ENCODE measurements around the gene ZNF593OS. TPM values are rescaled to one million over a fixed set of nuclear protein-coding genes. Genes with fewer than 3 reads are reported as not detected.

The ZNF593OS gene
- total and polyA plus RNA-seq, 2 of the 8 experiments (the other 6 are each of a cell fraction or from before 2014, with no cell fraction given) = not detected

DNA sequence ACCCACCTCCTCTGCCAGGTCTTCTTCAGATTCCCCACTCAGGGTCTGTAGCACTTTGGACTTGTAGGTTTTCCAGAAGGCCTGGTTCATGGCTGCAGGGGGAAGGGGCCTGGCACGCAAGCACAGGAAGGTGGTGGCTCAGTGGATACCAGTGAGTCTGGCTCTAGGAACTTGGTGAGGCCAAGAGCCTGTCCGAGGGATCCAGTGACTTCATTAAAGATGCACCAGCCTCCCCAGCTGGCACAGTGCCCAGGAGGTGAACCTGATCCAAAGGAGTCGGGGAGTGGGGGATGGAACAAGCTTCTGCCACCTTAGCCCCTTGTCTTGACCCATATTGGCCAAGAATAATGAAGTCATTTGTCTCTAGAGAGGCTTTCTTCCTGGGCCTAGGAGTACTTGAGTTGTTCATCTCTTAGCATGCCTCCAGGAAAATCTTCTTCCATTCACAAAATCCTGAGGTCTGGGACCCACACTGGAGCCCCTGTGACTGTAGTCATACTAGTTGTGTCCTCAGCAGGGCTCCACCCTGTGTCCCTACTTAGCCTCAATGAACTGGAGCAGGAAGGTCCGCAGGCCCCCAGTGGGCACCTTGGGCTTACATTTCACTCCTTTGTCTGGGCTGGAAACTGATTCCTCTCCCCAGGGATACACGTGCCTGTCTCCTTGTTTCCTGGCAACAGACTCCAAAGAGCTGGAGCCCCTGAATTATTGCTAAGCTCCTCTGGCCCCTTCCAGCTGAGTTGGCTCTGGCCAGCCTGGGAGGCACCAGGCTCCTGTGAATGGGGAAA lies 3.0 kb downstream of the ZNF593OS start, which contains the start of gene C1orf232 (continued):
- TF ChIP-seq SAP30 (IDR thresholded peaks at IDR 0.05; ENCODE audit: insufficient read depth, insufficient replicate concordance, low read length) = no peak
- TF ChIP-seq, protein P1, sequence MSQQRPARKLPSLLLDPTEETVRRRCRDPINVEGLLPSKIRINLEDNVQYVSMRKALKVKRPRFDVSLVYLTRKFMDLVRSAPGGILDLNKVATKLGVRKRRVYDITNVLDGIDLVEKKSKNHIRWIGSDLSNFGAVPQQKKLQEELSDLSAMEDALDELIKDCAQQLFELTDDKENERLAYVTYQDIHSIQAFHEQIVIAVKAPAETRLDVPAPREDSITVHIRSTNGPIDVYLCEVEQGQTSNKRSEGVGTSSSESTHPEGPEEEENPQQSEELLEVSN (IDR thresholded peaks at IDR 0.05) = no peak

Data from H1 (cell line).